DMS153 treated with DMSO at 0.1 percent for 48 hours (cell line): ENCODE results near the gene MPHOSPH8.

Source experiments
- DNase-seq: peaks from one replicate; lab custom pipeline; 2025; ENCODE audit not compliant: unreplicated experiment; lab: John Stamatoyannopoulos, UW

The MPHOSPH8 gene

DNA sequence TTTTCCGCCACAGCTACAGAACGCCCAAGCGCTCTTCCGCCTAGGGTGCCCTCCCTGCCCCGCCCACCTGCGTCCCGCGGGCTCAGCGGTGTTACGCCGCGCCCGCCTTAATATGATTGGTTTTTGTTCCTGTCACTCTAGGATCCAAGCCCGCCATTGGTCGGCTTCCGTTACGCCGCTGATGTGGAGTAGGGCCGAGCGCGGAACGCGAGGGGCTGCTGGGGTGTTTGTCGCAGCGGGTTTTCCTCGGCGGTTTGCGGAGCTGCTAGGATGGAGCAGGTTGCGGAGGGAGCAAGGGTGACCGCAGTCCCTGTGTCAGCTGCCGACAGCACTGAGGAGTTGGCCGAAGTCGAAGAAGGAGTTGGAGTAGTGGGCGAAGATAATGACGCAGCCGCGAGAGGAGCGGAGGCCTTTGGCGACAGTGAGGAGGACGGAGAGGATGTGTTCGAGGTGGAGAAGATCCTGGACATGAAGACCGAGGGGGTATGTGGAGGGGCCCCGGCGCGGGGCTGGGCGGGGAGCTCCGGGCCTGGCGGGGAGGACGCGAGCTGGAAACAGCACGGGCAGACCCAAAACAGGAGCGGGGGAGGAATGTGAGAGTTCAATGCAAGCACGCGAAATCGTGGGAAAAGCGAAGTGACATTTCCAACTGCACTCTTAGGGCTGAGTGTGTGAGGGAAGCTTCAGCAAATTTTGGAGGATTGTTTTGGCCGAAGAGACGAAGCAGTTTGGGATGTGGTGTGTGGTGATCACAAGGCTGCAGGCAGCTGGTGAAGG, at the start of gene MPHOSPH8:
TSS of gene MPHOSPH8 (plus strand) at position 181 of the 777 bp plus-strand sequence. CDS start at position 271, 90 bp downstream.
- DNase-seq = peak; percentile 86

- no peak for DNase-seq
These were observed 46.4 kb upstream of the MPHOSPH8 start for GRCh38 chr13:19586904-19587634.

GRCh38 chr13:19587635-19588300, 45.7 kb upstream of the MPHOSPH8 start:
- peak; percentile 44 for DNase-seq

DNA sequence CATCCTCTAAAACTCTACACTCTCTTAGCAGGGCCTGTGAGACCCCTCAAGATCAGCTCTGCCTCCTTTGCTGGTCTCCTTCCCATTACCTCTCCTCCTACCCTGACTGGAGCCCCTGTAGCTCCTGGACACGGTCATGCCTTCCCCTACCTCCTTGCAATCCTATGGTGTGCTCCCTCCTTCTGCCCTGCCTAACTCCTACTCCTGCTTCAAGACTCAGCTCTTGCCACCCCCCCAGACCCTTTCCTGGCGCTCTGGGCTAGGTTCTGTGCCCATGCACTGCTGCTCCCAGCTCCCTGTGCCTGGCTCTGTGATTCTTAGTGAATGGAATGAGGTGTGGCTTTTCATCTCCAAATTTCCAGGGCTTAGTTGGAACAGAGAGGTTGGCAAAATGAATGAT, 44.1 kb upstream of the MPHOSPH8 start:
- DNase-seq = no peak

DNA sequence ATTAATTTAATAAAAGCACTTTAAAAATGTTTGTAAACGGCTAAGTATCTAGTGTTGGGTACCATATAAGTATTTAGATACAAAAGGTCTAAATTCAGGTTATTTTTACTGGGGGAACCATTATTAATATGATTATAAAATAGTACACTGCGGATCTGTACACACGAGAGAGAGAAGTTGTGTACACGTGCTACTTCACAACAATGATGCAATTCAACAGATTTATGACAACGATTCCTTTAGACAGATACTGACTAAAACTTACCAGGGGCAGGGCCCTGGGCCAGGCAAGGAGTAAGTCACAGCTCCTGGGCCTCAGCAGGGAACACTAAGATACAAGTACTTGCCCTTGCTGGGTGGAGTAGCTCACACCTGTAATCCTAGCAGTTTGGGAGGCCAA, 43.0 kb upstream of the MPHOSPH8 start:
- DNase-seq = no peak

- DNase-seq = no peak
These were observed 41.6 kb upstream of the MPHOSPH8 start for GRCh38 chr13:19591864-19592263.

- no peak for DNase-seq
These were observed 40.7 kb upstream of the MPHOSPH8 start for GRCh38 chr13:19592657-19593180.

DNA sequence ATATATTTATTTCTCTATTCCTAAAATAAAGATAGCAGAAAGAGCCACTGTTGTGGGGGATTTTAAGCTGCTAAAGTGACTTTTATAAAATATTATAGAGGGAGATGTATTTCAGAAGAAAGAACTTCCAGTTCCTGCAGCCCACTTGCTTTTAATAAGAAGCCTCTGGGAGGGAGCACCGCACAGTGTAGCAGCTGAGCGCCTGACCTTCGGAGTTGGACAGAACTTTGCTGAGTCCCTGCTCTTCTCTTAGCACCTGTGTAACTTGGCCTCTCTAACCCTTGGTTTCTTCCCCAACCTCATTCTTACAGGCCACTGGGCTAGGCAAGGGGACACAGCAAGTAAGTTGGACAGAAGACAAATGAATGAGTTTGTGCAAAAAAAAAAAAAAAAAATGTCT, 37.4 kb upstream of the MPHOSPH8 start:
- DNase-seq = no peak

DNA sequence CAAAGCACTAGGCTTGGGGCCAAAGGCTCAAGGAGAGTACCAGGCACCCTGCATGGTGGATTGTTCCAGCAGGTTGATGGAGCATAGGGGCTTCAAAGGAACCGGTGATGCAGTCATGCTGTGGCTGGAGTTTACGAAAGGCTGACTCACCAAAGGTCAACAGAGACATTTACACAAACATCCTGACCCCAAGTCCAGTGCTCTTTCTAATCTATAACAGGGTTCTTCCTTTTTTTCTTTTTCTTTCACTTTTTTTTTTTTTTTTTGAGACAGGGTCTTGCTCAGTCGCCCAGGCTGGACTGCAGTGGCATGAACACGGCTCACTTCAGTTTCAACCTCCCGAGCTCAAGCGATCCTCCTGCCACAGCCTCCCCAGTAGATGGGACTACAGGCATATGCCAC, 36.5 kb upstream of the MPHOSPH8 start:
- no peak for DNase-seq

- no peak for DNase-seq
These were observed 35.9 kb upstream of the MPHOSPH8 start for GRCh38 chr13:19597523-19597922.

- DNase-seq = peak; percentile 57
These were observed 31.4 kb upstream of the MPHOSPH8 start for GRCh38 chr13:19601749-19602725.

DNA sequence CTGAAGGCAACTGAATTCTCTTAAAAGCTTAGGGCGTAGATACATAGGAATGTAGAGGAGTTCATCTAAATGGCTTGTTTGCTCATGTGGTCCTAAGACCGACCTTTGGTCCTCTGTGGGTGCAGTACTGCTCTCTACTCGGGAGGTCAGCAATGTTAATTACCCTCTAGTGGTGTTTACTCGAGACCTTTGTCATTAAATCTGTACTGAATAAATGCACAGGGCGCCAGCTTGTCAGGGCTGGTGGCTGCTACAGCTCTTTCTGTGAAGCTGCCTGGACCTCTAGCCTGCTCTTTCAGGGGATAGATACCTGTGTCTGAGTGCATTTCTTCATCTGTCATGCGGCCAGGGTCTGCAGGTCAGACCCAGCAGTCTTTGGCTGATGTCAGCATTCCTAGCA, 29.2 kb upstream of the MPHOSPH8 start:
- no peak for DNase-seq

DNA sequence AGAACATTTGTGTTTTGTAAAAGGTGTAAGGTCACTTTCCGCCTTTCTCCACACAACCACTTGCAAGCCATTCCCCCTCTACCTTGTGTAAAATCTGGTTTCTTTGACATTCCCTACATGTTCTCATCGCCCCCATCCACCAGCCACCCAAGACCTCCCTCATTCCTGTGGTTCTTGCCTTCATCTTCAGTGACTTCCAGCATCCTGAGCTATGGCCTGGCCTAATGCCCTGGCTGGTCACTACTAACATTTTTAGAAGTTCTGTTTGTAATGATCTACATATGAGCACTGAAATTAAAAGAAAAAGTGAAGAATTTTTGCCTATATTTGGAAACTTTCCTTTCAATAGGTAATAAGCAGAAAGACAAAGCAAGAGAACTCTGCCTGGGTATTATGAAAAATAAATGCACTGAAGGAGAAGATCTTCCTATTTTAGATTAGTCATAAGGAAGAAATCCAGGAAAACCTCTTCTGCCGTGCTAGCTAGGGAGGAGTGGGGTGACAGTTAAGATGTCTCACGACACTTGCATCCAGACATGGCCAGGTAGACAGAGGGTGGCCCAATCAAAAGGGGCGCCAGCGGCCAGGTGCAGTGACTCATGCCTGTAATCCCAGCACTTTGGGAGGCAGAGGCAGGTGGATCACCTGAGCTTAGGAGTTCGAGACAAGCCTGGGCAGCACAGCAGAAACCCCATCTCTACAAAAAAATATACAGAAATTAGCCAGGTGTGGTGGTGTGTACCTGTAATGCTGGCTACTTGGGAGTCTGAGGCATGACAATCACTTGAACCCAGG, 28.1 kb upstream of the MPHOSPH8 start:
- DNase-seq = no peak

DNA sequence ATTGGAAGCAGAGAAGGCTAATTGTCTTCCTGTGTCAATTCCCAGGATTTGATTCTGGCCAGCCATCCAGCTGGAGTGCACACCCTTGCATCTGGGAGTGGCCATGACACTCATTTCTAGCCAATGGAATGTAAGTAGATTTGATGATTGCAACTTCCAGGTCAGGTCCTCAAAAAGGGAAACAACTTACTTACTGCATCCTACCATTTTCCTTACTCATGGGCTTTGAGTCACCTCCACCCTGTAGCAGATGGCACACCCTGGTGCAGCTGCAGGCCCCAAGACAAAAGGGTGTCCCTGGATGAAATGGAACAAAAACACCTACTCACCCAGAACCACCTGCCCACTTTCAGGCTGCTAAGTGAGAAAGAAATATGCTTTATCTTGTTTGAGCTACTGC, 27.3 kb upstream of the MPHOSPH8 start:
- no peak for DNase-seq

GRCh38 chr13:19606737-19607136, 26.7 kb upstream of the MPHOSPH8 start:
- DNase-seq = no peak

DNA sequence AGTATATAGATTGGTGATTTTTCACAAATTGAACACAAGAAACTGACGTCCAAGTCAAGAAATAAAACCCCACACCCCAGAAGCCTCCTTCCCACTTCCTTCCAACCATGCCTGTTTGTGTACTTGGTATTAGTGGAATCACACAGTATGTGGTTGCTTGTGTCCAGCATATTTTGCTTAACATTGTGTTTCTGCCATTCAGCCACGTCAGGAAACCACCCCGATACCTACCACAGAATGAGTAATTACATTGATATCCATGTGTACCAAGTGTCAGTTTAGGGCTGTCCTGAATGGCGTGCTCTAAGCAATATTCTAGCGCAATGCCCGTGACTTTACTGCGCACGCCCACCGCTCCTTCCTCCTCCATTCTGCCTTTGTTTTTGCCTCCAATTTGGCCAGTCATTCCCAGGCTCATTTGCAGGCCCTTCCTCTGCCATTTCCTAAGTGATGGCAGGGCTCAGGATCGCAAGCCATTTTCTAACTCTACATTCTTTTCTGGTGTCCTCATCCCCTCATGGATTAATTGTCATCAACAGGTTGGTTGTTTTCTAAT, 25.9 kb upstream of the MPHOSPH8 start:
- DNase-seq = no peak

GRCh38 chr13:19618977-19619376, 14.5 kb upstream of the MPHOSPH8 start:
- DNase-seq = no peak

DNA sequence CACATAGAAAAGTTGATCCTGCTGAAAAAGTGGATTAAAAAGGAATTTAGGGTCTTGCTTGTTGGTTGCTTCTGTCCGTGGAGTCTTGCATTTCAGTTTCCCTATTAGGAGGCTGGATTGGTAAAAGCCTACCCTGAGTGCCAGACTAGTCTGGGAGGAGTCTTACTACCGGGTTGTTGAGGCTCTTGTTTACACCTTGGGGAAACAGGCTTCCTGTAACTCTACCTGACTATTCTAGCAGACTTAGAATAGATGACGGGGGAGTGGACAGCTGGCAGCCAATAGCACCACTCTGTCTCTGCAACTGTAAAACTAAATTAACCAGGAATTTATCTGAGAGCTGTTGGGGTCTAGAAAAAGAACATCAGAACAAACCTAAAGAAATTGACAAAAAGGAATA, 11.3 kb upstream of the MPHOSPH8 start:
- DNase-seq = no peak

- DNase-seq = no peak
These were observed 9.2 kb upstream of the MPHOSPH8 start for GRCh38 chr13:19624265-19624664.
